ENCODE data around the gene HTR3C.

HTR3C gene

DNA sequence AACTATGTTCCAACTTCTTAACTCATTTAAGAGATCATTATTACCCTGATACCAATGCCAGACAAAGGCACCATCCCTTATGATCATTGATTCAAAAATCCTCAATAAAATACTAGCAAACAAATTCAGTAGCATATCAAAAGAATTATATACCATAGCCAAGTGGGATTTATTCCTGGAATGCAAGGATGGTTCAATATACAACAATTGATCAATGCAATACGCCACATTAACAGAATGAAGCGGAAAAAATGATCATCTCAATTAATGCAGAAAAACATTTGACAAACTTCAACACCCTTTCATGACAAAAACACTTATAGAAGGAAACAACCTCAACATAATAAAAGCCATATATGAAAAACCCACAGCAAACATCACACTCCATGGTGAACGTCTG is 39.4 kb downstream of the HTR3C start:
- no peak for DNase-seq (ENCODE audit: low read depth, low spot score)

DNA sequence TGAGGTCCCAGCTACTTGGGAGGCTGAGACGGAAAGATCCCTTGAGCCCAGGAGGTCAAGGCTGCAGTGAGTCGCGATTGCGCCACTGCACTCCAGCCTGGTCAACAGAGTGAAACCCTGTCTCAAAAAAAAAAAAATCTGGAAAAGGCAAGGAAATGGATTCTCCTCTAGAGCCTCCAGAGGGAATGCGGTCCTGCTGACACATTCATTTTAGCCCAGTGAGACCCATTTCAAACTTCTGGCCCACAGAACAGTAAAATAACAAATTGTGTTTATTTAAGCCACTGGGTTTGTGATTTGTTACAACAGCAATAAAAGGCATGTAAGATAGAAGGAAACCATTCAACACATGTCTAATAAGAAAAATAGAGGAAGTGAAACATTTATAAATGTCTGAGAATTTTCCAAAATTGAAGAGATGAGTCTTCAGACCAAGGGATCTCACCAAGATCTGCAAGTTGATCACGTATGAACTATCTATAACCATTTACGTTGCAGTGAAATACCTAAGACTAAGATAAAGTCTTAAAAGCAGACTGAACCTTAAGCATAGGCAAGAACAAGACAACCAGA is 44.0 kb downstream of the HTR3C start, which contains the start of gene HTR3E:
Gene HTR3E (plus strand): TSS at position 254 of the 573 bp plus-strand sequence. CDS start 466 bp downstream, outside the sequence.
- no peak for DNase-seq (ENCODE audit: low read depth, low spot score)

DNA sequence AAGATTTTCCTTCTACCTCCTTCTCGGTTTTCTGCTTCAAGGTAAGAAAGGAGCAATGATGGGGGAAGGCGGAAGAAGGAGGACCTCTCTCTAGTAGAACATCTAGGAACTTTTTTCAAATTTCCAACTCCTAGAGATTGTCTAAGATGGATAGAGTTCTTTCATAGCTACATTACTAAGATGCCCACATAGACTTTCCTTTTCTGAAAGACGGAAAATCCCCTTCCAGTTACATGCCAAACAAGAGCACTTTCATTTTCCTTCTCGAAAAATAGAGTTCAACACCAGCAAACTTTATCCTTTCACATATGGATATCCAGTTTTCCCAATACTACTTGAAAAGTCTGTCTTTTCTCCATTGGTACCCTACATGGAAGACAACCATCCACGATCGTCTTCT is 44.7 kb downstream of the HTR3C start:
- no peak for DNase-seq (ENCODE audit: low read depth, low spot score)

DNA sequence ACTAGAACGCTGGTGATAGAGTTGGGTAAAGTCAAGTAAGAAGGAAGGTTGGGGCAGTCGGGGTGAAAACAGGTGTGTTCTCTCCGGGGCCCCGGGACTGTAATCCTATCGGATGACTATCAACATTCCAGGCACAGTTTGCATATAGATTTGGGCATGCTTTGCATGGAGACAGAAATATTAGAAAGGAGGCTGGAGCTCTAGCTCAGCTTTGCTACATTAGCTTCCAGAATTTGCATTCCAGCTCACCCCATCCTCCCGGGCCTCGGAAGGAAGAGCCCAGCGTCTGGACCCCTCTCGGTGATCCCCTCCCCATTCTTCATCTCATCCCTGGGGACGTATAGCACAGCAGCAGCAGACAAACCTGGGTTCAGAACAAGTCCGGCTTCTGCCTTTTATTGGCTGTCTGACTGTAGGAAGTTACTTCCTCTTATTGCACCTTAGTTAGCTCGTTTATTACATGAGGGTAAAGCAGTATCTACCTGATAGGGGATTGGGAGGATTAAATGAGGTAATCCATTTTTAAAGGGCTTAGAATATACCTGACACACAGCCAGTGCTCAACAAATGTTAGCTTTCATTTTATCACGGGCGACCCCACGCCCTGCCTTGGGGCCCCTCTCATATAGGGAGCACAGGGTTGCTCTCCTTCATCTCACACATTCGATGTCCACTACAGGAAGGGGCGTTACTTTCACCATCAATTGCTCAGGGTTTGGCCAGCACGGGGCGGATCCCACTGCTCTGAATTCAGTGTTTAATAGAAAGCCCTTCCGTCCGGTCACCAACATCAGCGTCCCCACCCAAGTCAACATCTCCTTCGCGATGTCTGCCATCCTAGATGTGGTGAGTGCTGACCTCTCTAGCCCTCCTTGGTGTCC is 47.2 kb downstream of the HTR3C start:
- no peak for DNase-seq (ENCODE audit: low read depth, low spot score)
